GM18951 (cell line): ENCODE results near the gene PPM1L.

Experiments
- POLR2A ChIP-seq: IDR thresholded peaks from 4 replicates; pipeline ENCODE4 v1.6.1; 2011; ENCODE audit warnings: mild to moderate bottlenecking; ENCODE audit not compliant: insufficient read length, insufficient read depth; ENCODE audit errors: extremely low read depth
- in situ Hi-C: fragments of 300-500 bp; cut with MboI; formaldehyde crosslinking; loops from one replicate; pipeline ENCODE4 v1.12.0; 2022; ENCODE audit warnings: low sequenced_read_pairs, mixed read lengths, inconsistent platforms; ENCODE audit not compliant: unreplicated experiment

Gene PPM1L

DNA sequence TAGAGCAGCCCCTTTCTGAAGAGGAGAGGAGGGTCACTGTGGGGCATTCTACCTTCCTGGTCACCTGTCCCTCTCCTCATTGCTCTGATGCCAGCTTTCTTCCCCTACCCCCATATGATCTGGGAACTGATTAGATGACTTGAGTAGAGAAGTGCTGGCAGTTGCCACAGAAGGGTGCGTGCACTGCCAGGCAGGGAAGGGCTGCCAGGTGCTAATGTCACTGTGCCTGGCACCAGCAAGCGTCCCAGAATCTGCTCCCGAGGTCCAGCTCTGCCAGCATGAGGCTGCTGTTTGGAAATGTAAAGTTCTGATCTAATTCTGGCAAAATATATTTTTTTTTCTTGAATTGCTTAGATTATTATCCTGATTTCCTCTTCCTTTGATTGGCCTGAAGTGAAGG is 52.8 kb downstream of the PPM1L start:
- no peak for TF ChIP-seq POLR2A
- in situ Hi-C loops = no loop called here

- no peak for TF ChIP-seq POLR2A
- in situ Hi-C loops = no loop called here
Observed at GRCh38 chr3:160809453-160809852, 53.4 kb downstream of the PPM1L start.

DNA sequence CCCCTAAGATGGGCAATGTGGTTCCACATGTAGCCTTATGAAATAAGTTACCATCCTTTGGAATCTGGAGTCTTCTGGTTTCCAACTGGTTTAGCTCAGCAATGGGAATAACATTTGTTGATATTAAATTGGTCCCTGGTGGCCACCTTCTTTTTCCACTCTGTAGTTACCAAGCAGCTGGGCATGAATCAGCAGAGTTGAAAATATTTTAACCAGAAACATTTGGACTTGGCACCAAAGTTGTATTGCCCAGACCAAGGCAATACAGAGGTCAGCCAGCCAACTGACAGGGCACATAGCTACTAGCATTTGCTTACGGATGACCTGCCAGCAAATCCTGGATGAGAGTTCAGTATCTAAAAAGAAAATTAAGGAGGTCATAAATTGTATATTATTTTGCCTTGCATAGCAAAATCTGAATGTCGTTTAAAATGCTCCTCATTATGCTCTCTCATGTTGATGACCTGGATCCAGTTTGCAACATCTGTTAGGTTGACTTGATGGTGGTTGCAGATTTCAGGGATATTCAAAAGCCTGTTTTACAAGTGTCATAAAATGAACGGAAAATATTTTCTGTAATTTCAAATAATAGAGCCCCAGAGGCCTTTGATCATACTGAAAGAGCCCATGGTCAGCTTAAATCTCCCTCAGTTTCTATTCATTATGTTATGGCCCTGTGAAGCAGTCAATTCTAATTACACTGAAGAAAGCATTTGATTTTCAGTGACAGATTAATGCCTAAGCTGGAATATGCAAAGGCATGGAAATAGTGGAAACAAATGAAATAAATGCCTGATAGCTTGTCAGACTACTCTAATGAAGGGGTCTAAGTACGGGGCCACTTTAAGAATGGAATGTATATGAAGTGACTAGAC is 54.6 kb downstream of the PPM1L start:
- in situ Hi-C loops = no loop called here
- no peak for TF ChIP-seq POLR2A

DNA sequence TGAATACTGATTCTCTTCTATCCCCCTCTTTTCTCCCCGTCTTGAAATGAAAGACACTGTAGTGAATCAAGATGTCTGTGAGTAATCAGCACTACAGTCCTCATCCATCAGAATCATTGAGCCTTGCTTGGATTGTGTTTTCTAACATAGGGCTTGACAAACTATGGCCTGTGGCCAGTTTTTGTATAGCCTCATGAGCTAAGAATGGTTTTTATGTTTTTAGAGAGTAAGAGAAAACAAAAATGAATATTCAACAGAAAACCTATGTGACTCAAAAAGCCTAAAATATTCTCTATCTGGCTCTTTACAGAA is 55.2 kb downstream of the PPM1L start:
- TF ChIP-seq POLR2A = no peak
- in situ Hi-C loops = no loop called here

DNA sequence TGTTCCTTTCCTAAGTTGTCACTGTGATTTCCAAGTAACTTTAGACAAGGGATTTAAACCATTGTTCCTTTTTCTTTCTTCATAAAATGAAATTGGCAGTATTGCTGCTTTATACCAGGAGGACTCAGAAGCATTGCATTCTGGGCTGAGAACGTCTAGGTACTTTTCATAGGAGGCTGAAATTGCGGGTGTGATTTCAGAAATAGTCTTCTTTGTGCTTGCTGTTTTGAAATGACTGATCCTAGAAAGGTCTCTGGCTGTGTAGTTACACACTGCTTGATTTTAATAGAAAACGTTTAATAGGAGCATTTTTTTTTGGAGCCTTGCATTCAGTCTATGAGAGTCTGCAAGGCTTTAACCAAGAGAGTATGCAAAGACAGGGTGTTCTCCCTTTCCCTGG is 56.3 kb downstream of the PPM1L start:
- in situ Hi-C loops = no loop called here
- no peak for TF ChIP-seq POLR2A

DNA sequence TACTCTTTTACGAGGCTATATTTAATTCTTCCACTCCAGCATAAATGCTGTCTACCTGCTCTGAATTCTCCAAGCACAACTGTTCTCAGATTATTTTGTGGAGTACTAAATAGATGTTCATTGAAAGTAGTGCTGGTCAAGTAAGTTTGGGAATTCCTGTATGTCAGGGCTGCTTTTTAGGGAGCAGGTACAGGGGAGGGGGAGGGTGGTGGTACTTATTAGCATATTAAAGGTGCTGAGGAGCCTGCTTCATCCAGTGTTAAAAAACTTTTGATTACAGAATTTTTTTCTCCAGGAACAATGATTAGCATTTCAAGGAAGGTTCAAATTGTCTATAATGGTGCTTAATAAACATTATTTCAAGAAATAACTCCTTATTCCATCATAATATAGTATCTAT is 59.2 kb downstream of the PPM1L start:
- no peak for TF ChIP-seq POLR2A
- in situ Hi-C loops = no loop called here

- in situ Hi-C loops = no loop called here
- TF ChIP-seq POLR2A = no peak
Observed at GRCh38 chr3:160820022-160820421, 64.0 kb downstream of the PPM1L start.

DNA sequence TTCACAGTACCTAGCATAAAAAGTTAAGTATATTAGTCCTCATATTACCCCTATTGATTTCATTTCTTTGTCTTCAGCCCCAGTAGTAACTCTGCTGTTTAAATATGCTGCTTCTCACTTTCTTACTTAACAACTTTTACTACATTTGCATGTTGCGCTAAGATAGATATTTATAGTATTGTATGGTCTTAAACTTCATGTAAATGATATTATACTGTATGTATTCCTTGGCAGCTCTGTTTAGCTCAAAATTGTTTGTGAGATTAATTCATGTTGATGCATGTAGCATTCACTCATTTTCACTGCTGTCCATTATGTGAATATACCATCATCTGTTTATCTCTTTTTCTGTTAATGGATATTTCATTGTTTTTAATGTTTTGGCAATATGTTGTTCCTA is 64.4 kb downstream of the PPM1L start:
- TF ChIP-seq POLR2A = no peak
- in situ Hi-C loops = no loop called here

- in situ Hi-C loops = no loop called here
- TF ChIP-seq POLR2A = no peak
Observed at GRCh38 chr3:160822936-160823335, 66.9 kb downstream of the PPM1L start.

DNA sequence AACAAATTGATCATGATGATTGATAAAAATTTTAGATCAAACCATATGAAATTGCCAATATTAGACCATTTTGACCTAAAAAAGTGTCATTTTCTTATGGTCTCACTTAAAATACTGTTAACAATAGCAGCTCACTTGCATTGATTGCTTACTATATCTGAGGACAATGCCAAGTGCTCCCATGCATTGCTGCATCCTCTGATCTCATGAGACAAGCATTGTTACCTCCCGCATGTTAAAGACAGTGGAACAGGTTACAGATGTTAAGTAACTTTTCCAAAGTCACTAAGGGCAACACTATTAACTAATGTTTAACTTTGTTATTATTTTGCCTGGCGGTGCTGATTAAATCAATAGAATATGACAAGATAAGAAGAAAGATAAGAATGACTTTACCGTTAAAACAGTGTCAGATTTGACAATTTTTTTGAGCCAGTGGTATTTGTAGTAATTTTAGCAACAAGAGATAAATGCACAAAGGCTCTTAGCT is 69.3 kb downstream of the PPM1L start:
- in situ Hi-C loops = no loop called here
- no peak for TF ChIP-seq POLR2A

- in situ Hi-C loops = no loop called here
- no peak for TF ChIP-seq POLR2A
Observed at GRCh38 chr3:160826408-160826807, 70.4 kb downstream of the PPM1L start.

GRCh38 chr3:160826991-160827390 is 71.0 kb downstream of the PPM1L start:
- in situ Hi-C loops = no loop called here
- no peak for TF ChIP-seq POLR2A

GRCh38 chr3:160827516-160827915 is 71.5 kb downstream of the PPM1L start:
- TF ChIP-seq POLR2A = no peak
- in situ Hi-C loops = no loop called here

DNA sequence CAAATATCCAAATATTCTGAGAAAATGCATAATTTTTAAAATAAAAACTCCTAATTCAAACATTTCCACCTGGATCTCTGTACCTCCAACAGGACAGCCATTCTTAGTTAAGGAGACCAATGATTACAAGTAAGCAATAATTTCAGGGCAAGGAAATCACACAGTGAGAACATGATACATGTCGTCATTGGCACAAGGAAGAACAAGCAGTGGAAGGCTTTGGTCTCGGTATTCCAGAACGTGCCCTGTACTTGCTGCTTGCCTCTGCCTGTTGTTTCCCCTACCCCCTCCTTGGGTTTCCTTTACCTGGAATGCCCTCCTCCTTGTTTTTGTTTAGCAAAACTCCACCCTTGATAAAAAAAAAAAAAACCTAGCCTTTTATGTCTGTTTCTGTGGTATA is 72.8 kb downstream of the PPM1L start:
- TF ChIP-seq POLR2A = no peak
- in situ Hi-C loops = no loop called here
